A673 (cell line): ENCODE data around the gene POMGNT2. TPM values are rescaled to one million over a fixed set of nuclear protein-coding genes. Genes with fewer than 3 reads are reported as not detected.

Experiments used
- Bru-seq: library from RNA; stranded (reverse); fragments of 400-500 nt; gene quantifications from one replicate; lab custom pipeline; 2021; lab: Mats Ljungman, UMichigan
- BruChase-seq, 2 experiments: library from RNA; stranded (reverse); fragments of 400-500 nt; gene quantifications; one replicate each; lab custom pipeline; 2021; lab: Mats Ljungman, UMichigan
- BruUV-seq: library from RNA; stranded (reverse); fragments of 400-500 nt; replicated peaks from 2 replicates; lab custom pipeline; 2021; lab: Mats Ljungman, UMichigan
- CTCF ChIA-PET: fragments of 300-600 bp; sonication (Branson Sonifier 250); formaldehyde crosslinking; loops from one replicate; lab custom pipeline; 2022; ENCODE audit warnings: antibody characterized with exemption; lab: Charles Lee
- POLR2A ChIA-PET: fragments of 300-600 bp; sonication (Branson Sonifier 250); formaldehyde crosslinking; loops from one replicate; lab custom pipeline; 2022; ENCODE audit warnings: antibody characterized with exemption; ENCODE audit not compliant: low non-redundant PET; lab: Charles Lee
- DNase-seq: peaks from one replicate; pipeline ENCODE4 v3.0.0-alpha.2; 2015; ENCODE audit warnings: low spot score
- H3K27ac ChIP-seq: fragments of 200-600 bp; sonication (generic); 2 replicates; pipeline ENCODE4 v1.5.1; 2016; ENCODE audit warnings: mixed run types, low read depth, mild to moderate bottlenecking, mixed read lengths, antibody characterized with exemption, low read length; ENCODE audit not compliant: poor library complexity, severe bottlenecking
- H3K27me3 ChIP-seq: fragments of 200-600 bp; sonication (generic); replicated peaks from 2 replicates; pipeline ENCODE4 v1.6.1; 2017; ENCODE audit warnings: mixed run types, low read depth, mild to moderate bottlenecking, mixed read lengths, antibody characterized with exemption, low read length; ENCODE audit not compliant: insufficient read depth, poor library complexity
- H3K36me3 ChIP-seq: fragments of 200-600 bp; sonication (generic); 2 replicates; pipeline ENCODE4 v1.6.1; 2016; ENCODE audit warnings: mixed run types, mild to moderate bottlenecking, mixed read lengths, antibody characterized with exemption, low read length; ENCODE audit not compliant: insufficient read depth, poor library complexity, severe bottlenecking
- H3K4me1 ChIP-seq: fragments of 200-600 bp; sonication (generic); 2 replicates; pipeline ENCODE4 v1.6.1; 2017; ENCODE audit warnings: mixed run types, mild to moderate bottlenecking, mixed read lengths, antibody characterized with exemption, low read length; ENCODE audit not compliant: insufficient read depth, poor library complexity, severe bottlenecking
- H3K4me3 ChIP-seq: fragments of 200-600 bp; sonication (generic); 2 replicates; pipeline ENCODE4 v1.5.1; 2016; ENCODE audit warnings: low read depth, mixed run types, mild to moderate bottlenecking, mixed read lengths, low read length; ENCODE audit not compliant: poor library complexity, severe bottlenecking
- H3K9me3 ChIP-seq: fragments of 200-600 bp; sonication (generic); 2 replicates; pipeline ENCODE4 v1.6.1; 2016; ENCODE audit warnings: mixed run types, low read depth, mild to moderate bottlenecking, mixed read lengths, antibody characterized with exemption, low read length; ENCODE audit not compliant: poor library complexity, severe bottlenecking
- CTCF ChIP-seq: fragments of 300-800, 200-600 bp; sonication (generic); conservative IDR thresholded peaks from 2 replicates; pipeline ENCODE4 v1.5.1; 2017; ENCODE audit warnings: low read depth, mild to moderate bottlenecking, antibody characterized with exemption, low read length, moderate library complexity, mixed read lengths
- EZH2 ChIP-seq: fragments of 200-600 bp; sonication (generic); IDR thresholded peaks from 2 replicates; pipeline ENCODE4 v1.6.1; 2017; ENCODE audit warnings: borderline replicate concordance, low read depth, mild to moderate bottlenecking, mixed read lengths, antibody characterized with exemption, low read length; ENCODE audit not compliant: poor library complexity, severe bottlenecking
- intact Hi-C: fragments of 100-400 bp; cut with micrococcal nuclease; formaldehyde crosslinking; loops from one replicate; pipeline ENCODE4 v1.10.0; 2022; ENCODE audit not compliant: unreplicated experiment
- long read RNA-seq: library from polyadenylated mRNA; stranded (forward); transcript quantifications from one replicate; pipeline ENCODE4 v2.0.0, GENCODE V29; 2022
- total RNA-seq: library from RNA; stranded (reverse); gene quantifications from 2 replicates; pipeline ENCODE4 v1.2.3, GENCODE V29; 2021

The POMGNT2 gene
- total RNA-seq = 6.5 and 7.6 TPM in 2 replicates
- Bru-seq, nascent RNA = percentile 48 among the genes with signal in this experiment
- BruChase-seq, experiment 1, labeled RNA remaining after a 2-hour chase = percentile 45 among the genes with signal in this experiment
- BruChase-seq, experiment 2, labeled RNA remaining after a 6-hour chase = percentile 42 among the genes with signal in this experiment
- long read RNA-seq, transcript POMGNT2-201 (2 exons, 2,544 nt) = major isoform, 14 of 15 reads
- long read RNA-seq, partial matches to known transcripts = 0 of 15 reads
- long read RNA-seq, other reads (novel, unspliced or antisense) = 1 of 15 reads

- CTCF ChIA-PET = no interaction called here
- no peak for TF ChIP-seq EZH2
- POLR2A ChIA-PET = no interaction called here
- H3K9me3 ChIP-seq = no peaks in the 10 kb centered on the region
- no TSS peak for BruUV-seq
- no peak within 1 kb of the TSS for H3K27ac ChIP-seq
- peak within 1 kb of the TSS; percentile 63 for H3K4me3 ChIP-seq
- no peaks in the 10 kb centered on the region for H3K36me3 ChIP-seq
- peak; percentile 81 for DNase-seq
- no peaks in the 10 kb centered on the region for H3K4me1 ChIP-seq
- H3K27me3 ChIP-seq = no peaks in the 10 kb centered on the region
- intact Hi-C loops = no loop called here
These were observed at the start of gene POMGNT2 for GRCh38 chr3:43105596-43106292. POMGNT2 (minus strand) TSS chr3:43106079; CDS start chr3:43081431, 24,648 bp downstream.

- intact Hi-C loops = loop anchor here (5.0 to 10.0 kb wide), 2 partner anchors 193 to 350 kb away; no protein-coding TSS in a partner anchor
- no peak overlapping the region for H3K27ac ChIP-seq
- no peaks in the 10 kb centered on the region for H3K27me3 ChIP-seq
- CTCF ChIA-PET = no interaction called here
- POLR2A ChIA-PET = no interaction called here
- H3K9me3 ChIP-seq = no peaks in the 10 kb centered on the region
- no peaks in the 10 kb centered on the region for H3K4me1 ChIP-seq
- TF ChIP-seq EZH2 (no peak), CTCF (no peak)
- no TSS peak for BruUV-seq
- no peaks in the 10 kb centered on the region for H3K36me3 ChIP-seq
- DNase-seq = no peak
- H3K4me3 ChIP-seq = no peak overlapping the region
These were observed 49.1 kb upstream of the POMGNT2 start for GRCh38 chr3:43154980-43155379.

GRCh38 chr3:43153216-43154083 lies 47.6 kb upstream of the POMGNT2 start:
- TF ChIP-seq EZH2 (no peak), CTCF (no peak)
- ChIA-PET CTCF (no interaction called here), POLR2A (interaction anchor here (0.6 kb wide), 1 partner anchor 175 kb away, joined by 3 read pairs; no protein-coding TSS in a partner anchor)
- Histone ChIP-seq H3K4me3 (no peak overlapping the region), H3K9me3 (no peaks in the 10 kb centered on the region), H3K4me1 (no peaks in the 10 kb centered on the region), H3K27me3 (no peaks in the 10 kb centered on the region), H3K36me3 (no peaks in the 10 kb centered on the region), H3K27ac (no peak overlapping the region)
- BruUV-seq = no TSS peak
- intact Hi-C loops = loop anchor here (10.0 kb wide), 1 partner anchor 351 kb away; no protein-coding TSS in a partner anchor
- no peak for DNase-seq
